ENCODE results near the gene AKAP12. TPM values are rescaled to one million over a fixed set of nuclear protein-coding genes. Genes with fewer than 3 reads are reported as not detected.
"Not testable (repeated sequence)": the region's sequence is repeated elsewhere in the genome, so short reads cannot be mapped to it uniquely, and the experiment has no call there.

The AKAP12 gene
- total RNA-seq, 1 donor from 2014 or later, result 3.4 TPM

DNA sequence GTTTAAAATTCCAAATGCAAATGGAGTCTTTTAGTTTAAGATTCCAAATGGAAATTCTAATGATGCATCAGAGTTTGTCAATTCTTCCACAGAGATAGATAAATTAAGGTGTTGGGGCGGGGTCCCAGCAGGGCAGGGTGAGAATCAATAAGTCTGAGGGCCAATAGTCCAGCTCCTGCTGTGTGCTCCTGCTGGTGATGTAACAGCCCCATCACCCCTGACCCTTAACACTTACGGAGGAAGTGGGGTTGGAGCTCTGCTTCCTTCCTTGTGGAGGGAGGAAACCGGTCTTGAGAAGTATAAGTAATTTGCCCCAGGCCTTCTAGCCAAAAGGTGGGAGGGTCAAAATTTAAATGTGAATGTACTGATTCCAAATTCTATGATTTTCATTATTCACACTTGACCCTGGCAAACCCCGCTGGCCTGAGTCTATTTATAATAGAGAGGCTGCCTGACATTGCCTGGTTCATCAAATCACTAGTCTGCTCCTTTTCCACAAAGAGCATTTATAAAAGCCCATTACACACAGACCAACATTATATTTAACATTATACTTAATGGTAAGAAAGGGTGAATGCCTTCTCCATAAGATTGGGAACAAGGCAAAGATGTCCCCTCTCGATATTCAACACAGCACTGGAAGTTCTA, 134.4 kb downstream of the AKAP12 start:
- ATAC-seq, result peak; percentile 92

DNA sequence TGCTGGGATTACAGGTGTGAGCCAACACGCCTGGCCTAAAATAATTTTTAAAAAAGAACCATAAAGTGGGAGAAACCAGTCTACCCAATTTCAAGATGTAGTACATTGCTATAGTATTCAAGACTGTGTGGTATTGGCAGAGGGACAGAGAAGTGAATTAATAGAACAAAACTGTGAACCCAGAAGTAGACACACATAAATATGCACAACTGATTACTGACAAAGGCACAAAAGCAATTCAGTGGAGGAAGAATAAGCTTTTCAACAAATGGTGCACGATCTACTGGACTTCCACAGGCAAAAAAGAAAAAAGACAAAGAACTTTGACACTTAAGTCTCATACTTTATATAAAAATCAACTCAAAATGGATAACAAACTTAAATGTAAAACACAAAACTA, 136.1 kb downstream of the AKAP12 start:
- ATAC-seq, result no peak

More for the DNA sequence above, 134.4 kb downstream of the AKAP12 start:
- DNase-seq (ENCODE audit: low spot score), result peak; percentile 53

DNA sequence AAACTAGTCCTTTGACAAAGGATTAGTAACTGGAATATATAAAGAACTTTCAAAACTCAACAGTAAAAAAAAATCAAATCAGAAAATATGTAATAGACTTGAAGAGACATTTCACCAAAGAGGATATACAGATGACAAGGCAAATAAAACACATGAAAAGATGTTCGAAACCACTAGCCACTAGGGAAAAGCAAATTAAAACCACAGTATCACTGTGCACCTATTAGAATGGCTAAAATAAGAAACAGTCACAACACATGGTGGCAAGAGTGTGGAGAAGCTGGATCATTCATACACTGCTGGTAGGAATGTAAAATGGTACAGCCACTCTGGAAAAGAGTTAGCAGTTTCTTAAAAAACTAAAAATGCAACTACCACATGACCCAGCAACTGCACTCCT, 136.7 kb downstream of the AKAP12 start:
- ATAC-seq (no peak), DNase-seq (ENCODE audit: low spot score) (no peak)

More for the DNA sequence above, 136.1 kb downstream of the AKAP12 start:
- no peak for DNase-seq (ENCODE audit: low spot score)

DNA sequence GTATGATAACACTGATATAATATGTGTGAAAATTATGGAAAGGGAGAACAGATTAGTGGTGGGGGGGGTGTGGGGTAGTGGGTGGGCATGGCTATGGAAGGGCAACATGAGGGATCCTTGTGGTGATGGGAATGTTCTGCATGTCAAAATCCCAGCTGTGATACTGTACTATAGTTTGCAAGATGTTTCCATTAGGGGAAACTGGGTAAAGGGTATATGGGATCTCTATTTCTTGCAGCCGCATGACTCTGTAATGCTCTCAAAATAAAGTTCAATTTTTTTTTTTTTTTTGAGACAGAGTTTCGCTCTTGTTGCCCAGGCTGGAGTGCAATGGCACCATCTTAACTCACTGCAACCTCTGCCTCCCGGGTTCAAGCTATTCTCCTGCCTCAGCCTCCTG, 137.3 kb downstream of the AKAP12 start:
- DNase-seq (ENCODE audit: low spot score) (no peak), ATAC-seq (no peak)

DNA sequence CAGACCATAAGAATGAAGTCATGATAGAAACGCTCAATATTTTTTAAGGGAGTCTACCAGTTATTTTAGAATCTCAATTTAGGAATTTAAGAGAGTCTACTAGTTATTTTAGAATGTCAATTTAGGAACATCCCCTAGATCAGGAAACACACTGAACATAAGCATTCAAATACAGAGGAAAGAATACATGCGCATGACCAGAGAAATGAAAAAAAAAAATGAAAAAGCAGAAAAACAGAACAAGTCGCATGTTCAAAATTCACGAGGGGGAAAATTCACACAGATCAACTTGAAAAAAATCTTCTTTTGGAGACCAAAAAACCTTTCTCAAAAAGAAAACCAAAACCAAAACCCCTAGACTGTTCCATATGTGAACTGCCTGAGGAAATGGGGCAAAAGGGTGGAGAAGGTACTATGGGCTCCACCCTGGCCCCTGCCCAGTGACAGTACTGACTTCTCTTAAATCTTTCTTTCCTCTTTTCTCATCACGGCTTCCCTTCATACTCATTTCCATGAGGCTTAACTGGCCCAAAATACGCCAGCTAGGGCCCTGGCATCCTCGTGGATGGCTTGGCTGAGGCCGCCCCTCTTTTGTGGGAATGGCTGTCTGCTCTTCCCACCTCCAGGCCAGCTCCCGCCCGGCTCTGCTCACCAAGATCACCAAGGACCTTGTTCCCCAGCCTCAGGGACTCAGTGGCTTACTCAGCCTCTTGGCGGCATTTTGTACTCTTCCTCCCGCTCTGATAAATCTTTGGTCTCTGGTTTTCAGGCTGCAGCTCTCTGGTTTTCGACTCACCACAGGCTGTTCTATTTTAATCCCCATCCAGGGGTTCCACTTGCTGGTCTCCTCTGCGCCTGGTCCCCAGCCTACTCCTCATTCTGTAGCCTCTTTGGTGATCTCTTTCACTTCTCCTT, 140.4 kb downstream of the AKAP12 start:
- DNase-seq (ENCODE audit: low spot score) (no peak), ATAC-seq (peak; percentile 42)

DNA sequence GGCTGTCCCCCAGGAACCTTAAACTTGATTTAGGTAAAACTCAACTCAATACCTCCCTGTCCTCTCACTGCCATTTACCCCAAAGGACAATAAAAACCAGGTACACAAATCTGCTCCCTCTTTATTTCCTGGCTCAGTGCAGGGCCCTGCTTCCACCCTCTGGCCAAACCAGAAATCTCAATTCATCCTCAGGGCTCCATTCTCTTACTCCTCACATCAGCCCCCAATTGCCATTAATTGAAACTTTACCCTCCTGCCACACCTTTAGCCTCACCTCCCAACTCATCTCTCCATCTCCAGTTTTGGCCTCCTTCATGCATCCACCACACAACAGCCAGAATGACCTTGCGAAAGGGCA, 141.1 kb downstream of the AKAP12 start:
- DNase-seq (ENCODE audit: low spot score) (no peak), ATAC-seq (no peak)

DNA sequence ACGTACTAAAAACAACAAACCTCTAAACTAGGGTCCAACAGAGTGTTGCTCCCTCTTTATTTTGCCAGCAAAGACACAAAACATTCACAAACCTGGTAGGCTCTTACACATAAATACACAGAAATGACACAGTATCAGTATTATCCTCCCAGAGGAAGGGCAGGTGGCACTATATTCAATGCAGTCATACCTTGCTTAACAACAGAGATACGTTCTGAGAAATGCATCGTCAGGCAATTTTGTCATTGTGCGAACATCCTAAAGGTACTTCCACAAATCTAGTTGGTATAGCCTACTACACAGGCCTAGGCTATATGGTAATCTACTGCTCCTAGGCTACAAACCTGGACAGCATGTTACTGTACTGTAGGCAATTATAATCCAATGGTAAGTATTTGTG, 142.0 kb downstream of the AKAP12 start:
- DNase-seq (ENCODE audit: low spot score) (no peak), ATAC-seq (no peak)

DNA sequence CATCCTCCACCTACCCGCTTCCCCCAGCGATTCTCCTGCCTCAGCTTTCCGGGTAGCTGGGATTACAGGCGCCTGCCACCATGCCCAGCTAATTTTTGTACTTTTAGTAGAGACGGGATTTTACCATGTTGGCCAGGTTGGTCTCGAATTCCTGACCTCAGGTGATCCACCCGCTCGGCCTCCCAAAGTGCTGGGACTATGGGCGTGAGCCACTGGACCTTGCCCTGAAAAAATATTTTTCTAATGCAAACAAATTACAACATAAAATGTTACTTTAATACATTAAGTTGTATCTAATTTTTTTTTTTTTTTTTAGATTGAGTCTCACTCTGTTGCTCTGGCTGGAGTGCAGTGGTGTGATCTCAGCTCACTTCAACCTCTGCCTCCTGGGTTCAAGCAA, 142.9 kb downstream of the AKAP12 start:
- peak; percentile 14 for ATAC-seq
- DNase-seq (ENCODE audit: low spot score), result not testable (repeated sequence)

DNA sequence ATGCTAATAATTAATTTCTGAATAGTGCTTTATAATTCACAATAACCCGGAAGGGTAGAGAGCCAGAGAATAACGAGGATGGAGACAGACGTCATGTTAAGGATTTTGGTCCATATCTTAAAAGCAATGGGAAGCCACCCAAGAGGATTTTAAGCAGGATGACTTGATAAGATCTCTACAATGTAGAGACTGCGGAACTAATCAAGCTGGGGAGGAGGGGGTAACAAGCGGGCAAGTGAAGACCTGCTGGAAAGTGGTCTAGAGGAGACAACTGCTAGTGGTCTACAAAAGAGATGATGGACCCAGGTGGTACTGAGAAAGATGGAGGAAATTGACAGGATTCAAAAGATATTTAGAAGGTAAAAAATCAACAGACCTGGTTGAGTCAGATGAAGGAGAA, 144.4 kb downstream of the AKAP12 start:
- ATAC-seq, result no peak
- DNase-seq (ENCODE audit: low spot score), result no peak

DNA sequence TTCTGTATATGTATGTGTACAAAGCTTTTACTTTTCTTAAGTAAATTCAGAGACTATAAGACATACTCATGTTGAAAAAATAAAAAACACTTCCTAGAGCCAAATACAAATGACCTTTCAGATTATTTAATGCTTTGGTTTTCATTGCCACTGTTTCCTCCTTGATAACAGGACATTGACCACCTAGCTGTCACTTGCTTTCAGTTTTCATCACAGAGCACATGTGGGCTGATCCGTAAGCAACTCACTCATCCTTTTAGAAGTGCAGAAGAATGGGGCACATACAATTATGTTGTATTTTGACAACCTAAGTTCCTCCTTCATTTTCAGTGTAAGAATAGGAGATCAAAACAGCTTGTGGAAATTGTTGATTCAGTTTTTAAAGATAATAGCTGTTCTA, 145.4 kb downstream of the AKAP12 start:
- ATAC-seq (no peak), DNase-seq (ENCODE audit: low spot score) (no peak)

DNA sequence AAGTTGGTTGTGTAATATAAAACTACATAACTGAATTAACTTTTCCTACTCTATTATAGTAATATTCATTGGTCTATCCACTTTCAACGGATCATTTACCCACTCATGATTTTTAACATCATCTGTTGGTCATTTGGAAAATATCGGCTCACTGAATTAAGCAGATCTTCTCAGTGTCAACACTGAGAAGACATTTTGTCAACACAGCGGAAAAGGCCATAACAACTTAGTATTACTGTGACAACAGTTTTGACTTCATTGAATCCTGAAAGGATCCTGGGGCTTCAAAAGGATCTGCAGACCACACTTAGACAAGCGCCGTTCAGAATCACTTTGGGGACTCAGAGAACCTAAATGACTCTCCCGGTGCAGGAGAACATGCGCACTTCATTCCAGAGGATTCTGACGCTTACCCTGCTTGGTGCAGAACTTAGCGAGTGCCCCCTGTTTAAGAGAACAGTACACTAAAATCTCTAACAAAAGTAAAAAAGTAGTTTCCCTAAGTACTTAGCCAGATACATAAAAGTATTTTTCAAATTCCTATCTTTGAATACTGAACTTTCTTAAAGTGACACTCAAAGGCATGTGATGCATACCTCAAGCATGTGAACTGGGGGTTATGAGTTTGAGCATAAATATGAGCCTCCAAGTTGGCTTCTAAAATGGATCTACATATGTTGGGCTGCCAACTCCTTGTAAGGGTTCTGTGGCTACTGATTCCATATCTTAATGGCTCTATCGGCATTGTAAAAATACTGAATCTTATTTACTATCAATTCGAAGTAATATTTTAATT, 147.6 kb downstream of the AKAP12 start:
- DNase-seq (ENCODE audit: low spot score), result no peak
- no peak for ATAC-seq

DNA sequence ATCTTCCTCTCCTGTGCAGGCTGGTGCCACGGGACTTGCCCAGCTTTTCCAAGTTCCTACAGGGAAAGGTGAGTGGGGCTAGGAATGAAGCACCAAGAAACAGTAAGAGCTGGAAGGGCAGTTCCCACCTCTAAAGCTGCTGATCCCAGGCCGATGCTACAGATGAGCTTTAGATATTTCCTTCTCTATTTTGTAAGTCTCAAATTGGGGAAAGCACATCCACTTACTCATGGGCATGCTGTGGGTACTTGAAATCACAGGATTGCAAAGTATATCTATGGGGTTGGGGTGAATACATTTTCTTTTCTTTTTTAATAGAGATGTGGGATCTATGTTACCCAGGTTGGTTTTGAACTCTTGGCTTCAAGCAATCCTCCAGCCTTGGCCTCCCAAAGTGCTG, 148.5 kb downstream of the AKAP12 start:
- no peak for ATAC-seq
- DNase-seq (ENCODE audit: low spot score), result no peak

DNA sequence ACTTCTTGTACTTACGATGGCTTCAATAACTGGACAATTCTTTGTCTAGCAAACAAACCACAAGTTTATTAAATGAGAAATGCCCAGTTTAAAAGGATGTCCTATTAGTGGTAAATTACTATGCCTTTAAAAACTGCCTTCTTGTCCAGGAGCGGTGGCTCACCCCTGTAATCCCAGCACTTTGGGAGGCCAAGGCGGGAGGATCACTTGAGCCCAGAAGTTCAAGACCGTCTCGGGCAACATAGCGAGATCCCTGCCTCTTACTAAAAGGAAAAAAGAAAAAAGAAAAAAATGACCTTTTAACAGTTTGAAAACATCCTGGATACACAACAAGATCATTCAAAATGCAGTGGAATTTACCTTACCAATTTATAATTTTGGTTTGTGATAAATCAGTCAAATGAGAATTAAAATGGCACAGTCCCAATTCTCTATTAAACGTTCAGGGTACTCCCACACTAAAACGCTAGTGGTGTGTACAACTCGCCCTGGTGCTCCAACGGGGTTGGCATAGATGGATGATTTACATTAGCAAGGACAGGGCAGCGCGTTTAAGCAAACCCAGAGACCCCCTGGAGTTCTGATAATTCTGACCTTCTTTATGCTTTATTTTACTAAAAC, 149.3 kb downstream of the AKAP12 start:
- DNase-seq (ENCODE audit: low spot score) (no peak), ATAC-seq (no peak)

DNA sequence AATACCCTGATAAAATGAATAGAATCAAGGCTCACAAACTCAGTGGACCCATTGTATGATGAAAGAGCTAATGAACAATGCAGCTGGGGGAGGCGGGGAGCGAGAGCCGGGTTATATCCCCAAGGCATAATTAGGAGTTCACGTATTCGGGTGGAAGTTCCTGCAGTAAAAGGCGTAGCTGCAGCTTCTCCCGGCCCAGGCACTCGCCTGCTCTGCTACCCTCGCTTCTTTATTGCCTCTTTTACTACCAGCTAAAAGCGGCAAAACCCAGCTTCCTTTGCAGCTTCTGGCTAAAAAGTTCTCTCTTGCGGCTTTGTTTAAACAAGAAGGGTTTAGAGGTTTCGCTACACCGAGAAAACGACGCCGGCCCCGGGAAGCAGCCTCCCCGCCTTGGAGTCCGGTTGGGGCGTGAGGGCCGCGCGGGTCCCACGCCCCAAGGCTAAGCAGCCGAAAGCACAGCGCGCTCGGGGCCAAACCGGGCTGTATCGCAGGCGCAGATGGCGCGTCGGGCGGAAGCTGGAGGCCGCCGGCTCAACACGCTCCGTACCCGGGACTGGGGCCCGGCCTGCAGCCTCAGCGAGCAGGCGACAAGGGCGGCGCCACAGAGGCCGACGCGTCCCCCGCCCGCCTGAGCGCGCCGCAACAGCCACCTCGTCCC, 150.0 kb downstream of the AKAP12 start:
- ATAC-seq, result peak; percentile 15
- peak; percentile 62 for DNase-seq (ENCODE audit: low spot score)

DNA sequence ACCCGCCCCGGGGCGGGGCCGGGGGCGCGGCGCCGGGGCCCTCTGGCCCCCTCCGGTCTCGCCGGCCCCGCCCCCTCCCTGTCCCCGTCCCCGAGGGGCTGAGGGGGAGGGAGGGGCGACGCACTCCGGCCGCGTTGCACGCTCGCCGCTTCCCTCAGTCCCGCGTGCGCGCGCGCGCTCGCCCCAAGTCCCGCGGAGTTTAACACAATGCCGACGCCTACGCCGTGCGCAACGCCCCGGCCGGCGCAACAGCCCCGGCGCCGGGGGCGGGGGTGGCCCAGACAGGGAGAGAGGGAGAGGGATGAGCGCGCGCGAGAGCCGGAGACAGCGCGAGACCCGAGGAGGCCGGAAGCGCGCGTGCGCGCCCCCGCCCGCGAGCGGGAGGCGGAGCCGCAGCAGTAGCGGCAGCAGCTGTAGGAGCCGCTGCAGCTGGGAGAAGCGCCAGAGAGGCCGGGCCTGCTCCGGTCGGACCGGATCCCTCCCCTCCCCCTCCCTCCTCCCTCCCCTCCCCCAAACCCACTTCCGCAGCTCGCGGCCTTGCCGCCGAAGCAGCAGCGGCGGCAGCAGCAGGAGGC, 150.6 kb downstream of the AKAP12 start:
- DNase-seq (ENCODE audit: low spot score) (peak; percentile 99), ATAC-seq (peak; percentile 85)

DNA sequence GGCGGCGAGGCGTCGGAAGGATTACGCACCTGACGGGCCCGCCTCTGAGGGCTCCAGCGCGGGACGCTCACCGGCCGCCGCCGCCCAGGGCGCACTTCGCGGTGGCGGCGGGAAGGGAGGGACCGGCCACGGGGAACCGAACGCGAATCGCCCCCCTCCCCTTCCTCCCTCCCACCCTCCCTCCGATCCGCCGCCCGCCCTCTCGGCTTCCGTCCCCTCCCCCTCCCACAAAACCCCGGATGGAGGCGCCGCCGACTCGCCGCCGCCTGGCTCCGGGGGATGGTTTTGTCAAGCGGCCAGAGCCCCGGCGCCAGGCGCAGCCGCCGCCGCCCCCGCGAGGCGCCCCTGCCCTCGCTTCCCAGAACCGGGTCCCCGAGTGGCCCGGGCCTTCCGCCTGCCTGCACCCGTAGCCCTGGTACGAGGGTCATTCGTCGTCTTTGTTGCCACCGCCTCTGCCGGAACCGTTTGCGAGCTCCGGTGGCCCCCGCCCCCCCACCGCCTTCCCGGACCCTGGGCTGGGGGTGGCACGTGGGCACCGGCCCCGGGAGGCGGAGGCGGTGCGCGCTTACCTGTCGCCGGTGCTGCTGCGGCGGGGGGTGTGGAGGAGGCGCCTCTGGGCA, 151.2 kb downstream of the AKAP12 start:
- ATAC-seq (peak; percentile 47), DNase-seq (ENCODE audit: low spot score) (peak; percentile 83)

DNA sequence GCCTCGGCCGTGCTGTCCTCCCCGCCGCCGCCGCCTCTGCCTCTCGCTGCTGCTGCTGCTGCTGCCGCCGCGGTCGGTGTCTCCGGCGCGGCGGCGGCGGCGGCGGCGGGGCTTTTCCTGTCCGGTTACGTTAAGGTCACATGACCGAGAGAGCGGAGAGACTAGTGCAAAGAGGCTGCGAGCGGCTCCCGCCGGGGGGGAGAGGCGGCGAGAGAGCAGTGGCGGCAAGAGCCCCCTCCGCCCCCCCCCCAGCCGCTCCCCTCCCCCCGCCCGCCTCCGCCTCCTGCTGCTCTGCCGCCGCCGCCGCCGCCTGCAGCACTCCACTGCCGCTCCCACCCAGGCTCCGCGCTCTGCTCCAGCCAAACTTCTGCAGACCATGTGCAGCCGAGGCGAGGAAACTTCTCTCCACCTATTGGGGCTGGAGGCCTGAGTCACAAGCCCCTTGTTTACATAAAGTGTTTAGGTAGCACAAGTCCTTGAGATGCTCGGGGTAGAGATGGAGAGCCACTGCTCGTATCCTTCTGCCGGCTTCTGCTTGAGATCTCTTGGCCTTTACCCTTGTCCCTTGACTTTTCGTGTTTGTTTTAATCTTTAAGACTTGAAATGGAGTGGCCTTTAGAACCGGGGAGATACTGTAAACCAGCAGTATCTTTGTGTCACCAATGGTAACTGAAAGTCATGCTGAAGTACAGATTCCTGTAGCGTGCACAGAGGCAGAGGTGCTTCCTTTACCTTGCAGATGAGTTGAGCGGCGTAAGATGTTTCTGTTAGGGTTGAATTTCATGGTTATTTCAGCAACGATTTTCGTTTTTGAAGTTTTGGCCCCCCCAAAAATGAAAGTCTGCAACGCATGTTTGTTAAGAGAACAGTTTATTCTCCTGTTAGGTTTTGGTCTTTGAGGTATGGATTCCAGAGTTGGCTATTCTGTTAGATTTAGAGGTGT, 152.0 kb downstream of the AKAP12 start, which contains the start of gene ZBTB2:
TSS of gene ZBTB2 (minus strand) at position 89 of the 943 bp plus-strand sequence. CDS start 17,922 bp downstream, outside the sequence.
- DNase-seq (ENCODE audit: low spot score) (peak; percentile 70), ATAC-seq (peak; percentile 3)

DNA sequence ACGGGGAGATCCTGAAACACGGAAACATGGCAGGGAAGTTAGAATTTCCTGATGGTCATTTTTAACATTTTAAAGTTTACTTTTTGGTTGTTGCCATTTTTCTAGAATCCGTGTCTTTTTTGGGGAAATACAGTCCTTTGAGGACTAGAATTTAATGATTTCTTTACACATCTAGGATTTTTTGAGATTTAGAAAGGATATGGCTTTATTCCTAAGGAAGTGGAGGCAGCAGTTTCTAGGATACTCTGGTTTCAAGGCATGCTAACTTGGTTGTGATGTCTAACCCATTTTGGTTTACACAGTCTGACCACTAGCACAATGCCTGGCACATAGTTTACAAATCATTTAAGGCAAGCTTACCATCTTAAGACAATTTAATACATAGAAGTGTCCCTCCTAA, 152.7 kb downstream of the AKAP12 start:
- ATAC-seq, result no peak

More for the DNA sequence above, 152.7 kb downstream of the AKAP12 start:
- no peak for DNase-seq (ENCODE audit: low spot score)
